Adrenal gland (tissue), 12 donors: ENCODE results near the gene SPAG16. TPM values are rescaled to one million over a fixed set of nuclear protein-coding genes. Genes with fewer than 3 reads are reported as not detected.

Experiments
- DNase-seq, 7 donors: peaks; one replicate each; pipeline ENCODE4 v3.0.0-alpha.2; 2019 to 2020
- H3K27ac ChIP-seq, 5 donors: fragments of 200-600 bp; sonication (generic) in 4 of 5; 1 replicate in 3 of 5; 2 replicates in 2 of 5; pipeline versions ENCODE4 v1.5.1 to v1.8.0; 2016 to 2020; ENCODE audit warnings: mild to moderate bottlenecking in 1 of 5
- H3K27me3 ChIP-seq: fragments of 200-600 bp; 2 replicates; pipeline ENCODE4 v1.8.0; 2021
- H3K36me3 ChIP-seq, 2 donors: fragments of 200-600 bp; replicated peaks in 1 of 2; 1 replicate in 1 of 2; 2 replicates in 1 of 2; pipeline versions ENCODE4 v1.5.1 to v1.8.0; 2018 to 2022
- H3K4me1 ChIP-seq, 2 donors: fragments of 200-600 bp; replicated peaks in 1 of 2; 1 replicate in 1 of 2; 2 replicates in 1 of 2; pipeline versions ENCODE4 v1.5.1 to v1.8.0; 2018 to 2021
- H3K4me3 ChIP-seq, 4 donors: fragments of 200-600 bp; sonication (generic) in 3 of 4; one replicate each; pipeline ENCODE4 v1.5.1; 2016 to 2018
- H3K9me3 ChIP-seq, 3 donors: fragments of 200-600 bp; sonication (generic) in 1 of 3; replicated peaks in 1 of 3; 1 replicate in 2 of 3; 2 replicates in 1 of 3; pipeline versions ENCODE4 v1.5.1 to v1.8.0; 2016 to 2021
- POLR2A ChIP-seq, 2 donors: fragments of 450-650 bp; IDR thresholded peaks; one replicate each; pipeline ENCODE4 v1.6.1; 2017; ENCODE audit warnings: antibody characterized with exemption in 2 of 2, mild to moderate bottlenecking in 2 of 2, moderate library complexity in 1 of 2
- WGBS, 4 donors: extraction: QIAGEN DNeasy Blood & Tissue Kit in 2 of 4; methylation state at CpG; one replicate each; pipeline versions ENCODE4 v1.1.5 to v1.1.7; 2013 to 2017; 5-methylcytosine and 5-hydroxymethylcytosine counted together
- intact Hi-C, 2 donors: fragments of 100-400 bp; cut with DNase I; formaldehyde crosslinking; loops; one replicate each; pipeline versions ENCODE4 v1.14.1 to v1.15.0; 2022 to 2023
- polyA plus RNA-seq, 3 donors: library from polyadenylated mRNA; stranded (reverse); fragments of 200-250 nt in 2 of 3; fragments of 350-450 nt in 1 of 3; fragmentation: Illumina TruSeq in 1 of 3; extraction: RNeasy Lipid Tissue Mini Kit (QIAGEN cat#74804) in 1 of 3; gene quantifications; one replicate each; pipeline ENCODE4 v1.2.3, GENCODE V29; 2013 to 2014
- total RNA-seq, 9 donors: library from RNA; depleted of rRNA in 4 of 9; stranded (reverse); fragments of >200 nt in 4 of 9; fragments of 120-200 nt in 1 of 9; fragmentation: NEBNext Ultra II Directional in 1 of 9; extraction: Animal tissue kit (Norgen Biotek cat#: 25700) in 1 of 9; gene quantifications; one replicate each; pipeline versions ENCODE4 v1.1.0 to v1.2.4, GENCODE V29; 2013 to 2023
- TF ChIP-seq, protein P1 (sequence below), 6 experiments: fragments of 450-650 bp in 4 of 6; fragments of 200-600 bp in 2 of 6; sonication (generic) in 1 of 6; IDR thresholded peaks; 1 replicate in 5 of 6; 2 replicates in 1 of 6; pipeline versions ENCODE4 v1.5.1 to v1.8.0; 2016 to 2021; ENCODE audit warnings: antibody characterized with exemption in 6 of 6, mild to moderate bottlenecking in 2 of 6, moderate library complexity in 1 of 6
- donor health status: healthy with polysubstance abuse.
- donor health status: Bipolar disorder and iron deficiency.
- donor health status: DM: yes; HTN: yes; CAD: no.
- donor health status: DM: no; HTN: no; CAD: no.
- donor health status: DM: no; HTN: no; CAD: no.
- donor health status: DM: yes; HTN: yes; CAD: no.

SPAG16 gene
- total and polyA plus RNA-seq, 12 donors, result 12.4 to 45.3 (median 21.8) TPM

DNA sequence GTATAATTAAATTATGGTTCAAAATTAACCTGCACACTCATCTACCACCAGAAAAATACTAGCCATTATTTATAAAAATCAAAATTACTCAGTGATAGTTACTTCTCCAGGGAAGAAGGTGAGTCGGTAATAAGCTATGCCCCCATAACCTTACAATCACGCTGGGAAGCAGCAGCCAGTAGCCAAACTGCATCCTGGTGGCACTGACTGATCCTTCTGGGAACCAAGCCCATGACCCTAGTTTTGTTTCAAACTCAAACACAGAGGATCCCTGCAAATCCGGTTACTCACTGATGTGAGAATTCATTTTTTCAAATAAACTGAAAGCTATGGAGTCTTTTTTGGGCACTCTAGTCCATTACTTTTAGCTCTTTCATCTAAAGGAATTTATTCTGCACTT lies 1038.4 kb downstream of the SPAG16 start:
- 63 to 75% (median 73%) methylated on average over 3 of the region's 3 CpGs for WGBS, 4 donors
- intact Hi-C loops, result no loop called here
- no peak for DNase-seq

GRCh38 chr2:214325404-214325803 lies 1041.1 kb downstream of the SPAG16 start:
- intact Hi-C loops, result no loop called here
- no peak for DNase-seq
- TF ChIP-seq POLR2A (IDR thresholded peaks at IDR 0.05), result no peak
- TF ChIP-seq, protein P1, sequence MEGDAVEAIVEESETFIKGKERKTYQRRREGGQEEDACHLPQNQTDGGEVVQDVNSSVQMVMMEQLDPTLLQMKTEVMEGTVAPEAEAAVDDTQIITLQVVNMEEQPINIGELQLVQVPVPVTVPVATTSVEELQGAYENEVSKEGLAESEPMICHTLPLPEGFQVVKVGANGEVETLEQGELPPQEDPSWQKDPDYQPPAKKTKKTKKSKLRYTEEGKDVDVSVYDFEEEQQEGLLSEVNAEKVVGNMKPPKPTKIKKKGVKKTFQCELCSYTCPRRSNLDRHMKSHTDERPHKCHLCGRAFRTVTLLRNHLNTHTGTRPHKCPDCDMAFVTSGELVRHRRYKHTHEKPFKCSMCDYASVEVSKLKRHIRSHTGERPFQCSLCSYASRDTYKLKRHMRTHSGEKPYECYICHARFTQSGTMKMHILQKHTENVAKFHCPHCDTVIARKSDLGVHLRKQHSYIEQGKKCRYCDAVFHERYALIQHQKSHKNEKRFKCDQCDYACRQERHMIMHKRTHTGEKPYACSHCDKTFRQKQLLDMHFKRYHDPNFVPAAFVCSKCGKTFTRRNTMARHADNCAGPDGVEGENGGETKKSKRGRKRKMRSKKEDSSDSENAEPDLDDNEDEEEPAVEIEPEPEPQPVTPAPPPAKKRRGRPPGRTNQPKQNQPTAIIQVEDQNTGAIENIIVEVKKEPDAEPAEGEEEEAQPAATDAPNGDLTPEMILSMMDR (IDR thresholded peaks at IDR 0.05), result no peak
- Histone ChIP-seq H3K36me3 (no peaks in the 10 kb centered on the region), H3K27me3 (no peaks in the 10 kb centered on the region), H3K27ac (no peak overlapping the region), H3K4me1 (no peaks in the 10 kb centered on the region), H3K4me3 (no peak overlapping the region), H3K9me3 (no peaks in the 10 kb centered on the region)
- 63 to 74% (median 71%) methylated on average over 1 of the region's 1 CpG for WGBS, 4 donors

More for the DNA sequence above, 1038.4 kb downstream of the SPAG16 start:
- TF ChIP-seq, protein P1 (IDR thresholded peaks at IDR 0.05), result no peak
- TF ChIP-seq POLR2A (IDR thresholded peaks at IDR 0.05), result no peak
- no peaks in the 10 kb centered on the region for H3K4me1 ChIP-seq
- H3K4me3 ChIP-seq, result no peak overlapping the region
- no peaks in the 10 kb centered on the region for H3K36me3 ChIP-seq
- no peaks in the 10 kb centered on the region for H3K9me3 ChIP-seq
- no peaks in the 10 kb centered on the region for H3K27me3 ChIP-seq
- no peak overlapping the region for H3K27ac ChIP-seq

- intact Hi-C loops, result no loop called here
- DNase-seq, result no peak
- Histone ChIP-seq H3K27me3 (no peaks in the 10 kb centered on the region), H3K9me3 (no peaks in the 10 kb centered on the region), H3K4me1 (no peaks in the 10 kb centered on the region), H3K27ac (no peak overlapping the region), H3K4me3 (no peak overlapping the region), H3K36me3 (no peaks in the 10 kb centered on the region)
- no peak for TF ChIP-seq POLR2A (IDR thresholded peaks at IDR 0.05)
- TF ChIP-seq, protein P1 (IDR thresholded peaks at IDR 0.05), result no peak
- WGBS, 4 donors, result 73 to 77% (median 77%) methylated on average over 3 of the region's 3 CpGs
Measured at GRCh38 chr2:214328941-214329340, 1044.7 kb downstream of the SPAG16 start.

DNA sequence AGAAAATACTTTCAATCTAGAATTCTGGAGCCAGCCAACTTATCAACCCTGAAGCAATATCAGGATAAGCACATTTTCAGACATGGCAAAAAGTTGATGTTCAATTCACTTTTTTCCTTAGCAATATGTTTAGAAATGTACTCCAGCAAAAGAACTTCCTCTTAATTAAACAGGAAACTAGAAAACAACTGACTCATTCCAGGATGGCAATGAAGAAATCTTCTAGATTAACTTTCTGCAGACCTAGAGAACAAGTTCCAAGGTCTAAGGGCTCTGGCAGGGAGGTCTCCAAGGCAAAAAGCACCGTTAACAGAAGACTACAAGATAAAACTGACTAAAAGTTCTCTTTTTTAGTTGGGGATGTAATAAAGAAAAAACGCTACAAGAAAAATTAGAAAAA lies 1057.4 kb downstream of the SPAG16 start:
- no peaks in the 10 kb centered on the region for H3K4me1 ChIP-seq
- TF ChIP-seq POLR2A (IDR thresholded peaks at IDR 0.05), result no peak
- TF ChIP-seq, protein P1 (IDR thresholded peaks at IDR 0.05), result no peak
- WGBS, 4 donors, result 8 to 33% (median 28%) methylated on average over 2 of the region's 2 CpGs
- intact Hi-C loops, result no loop called here
- H3K27me3 ChIP-seq, result no peaks in the 10 kb centered on the region
- H3K9me3 ChIP-seq, result no peaks in the 10 kb centered on the region
- no peak for DNase-seq
- no peak overlapping the region for H3K27ac ChIP-seq
- H3K4me3 ChIP-seq, result no peak overlapping the region
- H3K36me3 ChIP-seq, result no peaks in the 10 kb centered on the region
